NCI-H1048 (cell line): ENCODE results near the gene KLHL25.
"Not testable (repeated sequence)": the region's sequence is repeated elsewhere in the genome, so short reads cannot be mapped to it uniquely, and the experiment has no call there.

Experiments used
- DNase-seq: peaks from one replicate; lab custom pipeline; 2025; lab: John Stamatoyannopoulos, UW

The KLHL25 gene

GRCh38 chr15:85794598-85795336 lies at the start of gene KLHL25:
Gene KLHL25 (minus strand): TSS chr15:85794925. CDS start chr15:85769810, 25,115 bp downstream.
- DNase-seq, result peak; percentile 89

- DNase-seq, result no peak
Measured at GRCh38 chr15:85840802-85841152, 46.1 kb upstream of the KLHL25 start.

- DNase-seq, result peak; percentile 38
Measured at GRCh38 chr15:85840079-85840801, 45.5 kb upstream of the KLHL25 start.

- no peak for DNase-seq
Measured at GRCh38 chr15:85839643-85840042, 44.9 kb upstream of the KLHL25 start.

GRCh38 chr15:85838655-85839054 lies 43.9 kb upstream of the KLHL25 start:
- DNase-seq, result no peak

GRCh38 chr15:85837881-85838280 lies 43.2 kb upstream of the KLHL25 start:
- no peak for DNase-seq

- no peak for DNase-seq
Measured at GRCh38 chr15:85837011-85837433, 42.3 kb upstream of the KLHL25 start.

- DNase-seq, result no peak
Measured at GRCh38 chr15:85834651-85835050, 39.9 kb upstream of the KLHL25 start.

- DNase-seq, result no peak
Measured at GRCh38 chr15:85832394-85832793, 37.7 kb upstream of the KLHL25 start.

- DNase-seq, result peak; percentile 71
Measured at GRCh38 chr15:85831415-85832113, 36.8 kb upstream of the KLHL25 start.

GRCh38 chr15:85829754-85830153 lies 35.0 kb upstream of the KLHL25 start:
- not testable (repeated sequence) for DNase-seq

- DNase-seq, result no peak
Measured at GRCh38 chr15:85828874-85829273, 34.1 kb upstream of the KLHL25 start.

- DNase-seq, result no peak
Measured at GRCh38 chr15:85828126-85828525, 33.4 kb upstream of the KLHL25 start.

GRCh38 chr15:85826756-85827515 lies 32.2 kb upstream of the KLHL25 start:
- no peak for DNase-seq

GRCh38 chr15:85825719-85826118 lies 31.0 kb upstream of the KLHL25 start:
- no peak for DNase-seq

- DNase-seq, result no peak
Measured at GRCh38 chr15:85825118-85825517, 30.4 kb upstream of the KLHL25 start.

- DNase-seq, result no peak
Measured at GRCh38 chr15:85821545-85821944, 26.8 kb upstream of the KLHL25 start.

- no peak for DNase-seq
Measured at GRCh38 chr15:85819938-85820337, 25.2 kb upstream of the KLHL25 start.

GRCh38 chr15:85813234-85813633 lies 18.5 kb upstream of the KLHL25 start:
- DNase-seq, result no peak

GRCh38 chr15:85810075-85810474 lies 15.3 kb upstream of the KLHL25 start:
- DNase-seq, result no peak

- DNase-seq, result no peak
Measured at GRCh38 chr15:85805420-85805819, 10.7 kb upstream of the KLHL25 start.
